Ovary (tissue), 9 donors: ENCODE measurements around the gene SWAP70. TPM values are rescaled to one million over a fixed set of nuclear protein-coding genes. Genes with fewer than 3 reads are reported as not detected.

Experiments used
- DNase-seq, 5 donors: peaks; one replicate each; pipeline ENCODE4 v3.0.0-alpha.2; 2019 to 2020
- H3K27ac ChIP-seq, 2 donors: fragments of 200-600 bp; one replicate each; pipeline versions ENCODE4 v1.5.1 to v1.8.0; 2019 to 2022
- H3K27me3 ChIP-seq: fragments of 200-600 bp; one replicate; pipeline ENCODE4 v1.8.0; 2022
- H3K36me3 ChIP-seq: fragments of 200-600 bp; sonication (generic); one replicate; pipeline ENCODE4 v1.5.1; 2019
- H3K4me1 ChIP-seq: one replicate; pipeline ENCODE4 v1.8.1; 2013; ENCODE audit warnings: mild to moderate bottlenecking, moderate library complexity; ENCODE audit not compliant: insufficient read depth
- H3K4me3 ChIP-seq: fragments of 200-600 bp; sonication (generic); one replicate; pipeline ENCODE4 v1.5.1; 2017
- H3K9me3 ChIP-seq, 2 donors: fragments of 200-600 bp in 1 of 2; sonication (generic) in 1 of 2; one replicate each; pipeline versions ENCODE4 v1.5.1 to v1.8.1; 2013 to 2019; ENCODE audit warnings: mild to moderate bottlenecking in 1 of 2, moderate library complexity in 1 of 2
- CTCF ChIP-seq, 3 donors: fragments of 450-650 bp in 2 of 3; fragments of 200-600 bp in 1 of 3; IDR thresholded peaks; one replicate each; pipeline versions ENCODE4 v1.5.1 to v1.8.0; 2016 to 2022; ENCODE audit warnings: antibody characterized with exemption in 3 of 3, mild to moderate bottlenecking in 1 of 3
- EP300 ChIP-seq: sonication (generic); formaldehyde crosslinking; IDR thresholded peaks from one replicate; pipeline ENCODE4 v1.6.1; 2017; ENCODE audit warnings: antibody characterized with exemption
- POLR2A ChIP-seq: fragments of 450-650 bp; IDR thresholded peaks from one replicate; pipeline ENCODE4 v1.6.1; 2017; ENCODE audit warnings: antibody characterized with exemption, mild to moderate bottlenecking, moderate library complexity
- WGBS, 3 donors: extraction: QIAGEN DNeasy Blood & Tissue Kit in 1 of 3; methylation state at CpG; one replicate each; pipeline versions ENCODE4 v1.1.5 to v1.1.7; 2013 to 2017; 5-methylcytosine and 5-hydroxymethylcytosine counted together
- intact Hi-C, 4 donors: fragments of 100-400 bp; cut with DNase I; formaldehyde crosslinking; loops; one replicate each; pipeline versions ENCODE4 v1.11.0 to v1.15.1; 2022 to 2023
- polyA plus RNA-seq, 2 donors: library from polyadenylated mRNA; stranded (reverse); fragments of 200-250 nt in 1 of 2; fragments of 350-450 nt in 1 of 2; fragmentation: Illumina TruSeq in 1 of 2; extraction: RNeasy Lipid Tissue Mini Kit (QIAGEN cat#74804) in 1 of 2; gene quantifications; one replicate each; pipeline ENCODE4 v1.2.3, GENCODE V29; 2013 to 2014
- total RNA-seq, 7 donors: library from RNA; depleted of rRNA in 2 of 7; stranded (reverse); fragments of >200 nt in 2 of 7; fragmentation: NEBNext Ultra II Directional in 3 of 7; extraction: Animal tissue kit (Norgen Biotek cat#: 25700) in 3 of 7; gene quantifications; one replicate each; pipeline versions ENCODE4 v1.1.0 to v1.2.4, GENCODE V29; 2016 to 2023
- donor health status: DM: no; HTN: no; CAD: no; lungs with moderate emphysema.
- donor health status: DM: no; HTN: no; CAD: no.
- donor health status: Bipolar disorder and iron deficiency.
- donor health status: DM: yes; HTN: yes; CAD: no.
- donor health status: DM: no; HTN: no; CAD: no.
- donor health status: DM: yes; HTN: yes; CAD: no.

Gene SWAP70
- total and polyA plus RNA-seq, 9 donors = 14.1 to 23.7 (median 19.8) TPM

GRCh38 chr11:9753021-9753420 is 89.1 kb downstream of the SWAP70 start:
- H3K27ac ChIP-seq = no peak overlapping the region
- H3K36me3 ChIP-seq = no peaks in the 10 kb centered on the region
- H3K4me3 ChIP-seq = no peak overlapping the region
- H3K4me1 ChIP-seq = peaks cover 4% of the 10 kb centered on the region
- no peak for TF ChIP-seq CTCF (IDR thresholded peaks at IDR 0.05)
- no peak for TF ChIP-seq EP300
- no peak for TF ChIP-seq POLR2A
- H3K9me3 ChIP-seq = no peaks in the 10 kb centered on the region
- intact Hi-C loops = loop anchor here in 3 of 4 donors (10.0 kb wide), 3 partner anchors 138 to 982 kb away; no protein-coding TSS in a partner anchor
- no peaks in the 10 kb centered on the region for H3K27me3 ChIP-seq
- DNase-seq = no peak
- WGBS, 3 donors = 67 to 72% (median 71%) methylated on average over 3 of the region's 3 CpGs

DNA sequence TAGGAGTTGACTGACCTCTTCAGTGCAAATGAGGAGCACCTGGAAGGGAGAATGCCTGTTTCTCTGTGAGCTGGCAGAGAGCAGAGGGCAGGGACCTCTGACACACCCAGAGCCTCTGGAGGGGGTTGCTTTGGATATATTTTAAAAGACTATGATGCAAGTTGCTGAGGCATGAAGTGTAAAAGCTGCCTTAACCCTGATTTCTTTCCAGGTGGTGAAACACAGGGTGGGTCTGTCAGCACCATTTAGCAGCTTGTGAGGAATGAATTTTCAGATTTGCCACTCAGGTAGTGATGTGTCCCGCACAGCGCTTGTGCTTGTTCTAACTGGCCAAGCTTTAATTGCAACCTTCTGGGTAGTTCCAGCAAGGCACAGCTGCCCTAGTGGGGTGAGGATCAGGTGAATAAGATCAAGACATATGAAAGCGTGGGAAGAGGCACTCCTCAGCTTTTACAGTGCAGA is 90.2 kb downstream of the SWAP70 start:
- 80 to 88% (median 85%) methylated on average over 3 of the region's 3 CpGs for WGBS, 3 donors
- intact Hi-C loops = loop anchor here in 3 of 4 donors (10.0 kb wide), 3 partner anchors 139 to 981 kb away; no protein-coding TSS in a partner anchor
- no peak for DNase-seq

DNA sequence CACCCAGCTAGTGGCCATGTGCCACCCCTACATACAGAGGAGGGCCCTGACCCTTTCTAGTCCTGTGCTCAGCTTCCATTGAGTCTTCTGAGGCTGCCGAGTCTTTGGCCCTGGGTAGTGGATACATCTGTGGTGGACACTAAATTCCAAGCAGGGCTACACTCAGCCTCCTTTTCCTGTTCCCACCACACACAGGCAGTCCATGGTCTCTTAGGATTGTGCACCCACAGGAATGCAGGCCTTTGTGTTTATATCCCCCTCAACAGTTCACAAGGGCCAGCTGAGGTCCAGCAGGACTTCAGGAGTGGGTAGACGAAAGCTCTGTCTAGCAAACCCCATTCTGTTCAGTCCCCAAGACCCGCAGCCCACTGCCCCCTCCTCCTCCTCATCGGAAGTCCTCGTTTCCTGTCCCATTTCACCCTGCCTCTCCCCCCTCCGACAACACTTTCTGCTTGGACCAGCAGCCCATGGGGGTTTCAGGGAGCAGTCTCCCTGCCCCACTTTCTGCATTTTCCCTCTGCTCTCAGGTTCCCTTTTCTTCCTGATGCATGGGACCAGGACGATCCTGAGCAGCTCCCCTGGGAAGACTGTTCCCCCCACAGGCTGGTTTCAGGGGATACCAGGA is 91.8 kb downstream of the SWAP70 start:
- no peaks in the 10 kb centered on the region for H3K27me3 ChIP-seq
- no peak for DNase-seq
- no peak overlapping the region for H3K4me3 ChIP-seq
- H3K4me1 ChIP-seq = peaks cover 16% of the 10 kb centered on the region
- intact Hi-C loops = loop anchor here (5.0 to 10.0 kb wide), 7 partner anchors 141 to 979 kb away; partner anchors contain the start of gene ADM (in 3 of the 4)
- 52 to 63% (median 62%) methylated on average over 7 of the region's 7 CpGs for WGBS, 3 donors
- no peak overlapping the region for H3K27ac ChIP-seq
- H3K36me3 ChIP-seq = no peaks in the 10 kb centered on the region
- TF ChIP-seq EP300 = no peak
- TF ChIP-seq POLR2A = no peak
- TF ChIP-seq CTCF (IDR thresholded peaks at IDR 0.05) = no peak
- H3K9me3 ChIP-seq = no peaks in the 10 kb centered on the region

More for the DNA sequence above, 90.2 kb downstream of the SWAP70 start:
- Histone ChIP-seq H3K4me3 (no peak overlapping the region), H3K27ac (no peak overlapping the region), H3K4me1 (peaks cover 4% of the 10 kb centered on the region), H3K27me3 (no peaks in the 10 kb centered on the region), H3K9me3 (no peaks in the 10 kb centered on the region), H3K36me3 (no peaks in the 10 kb centered on the region)
- no peak for TF ChIP-seq CTCF (IDR thresholded peaks at IDR 0.05)
- TF ChIP-seq EP300 = no peak
- no peak for TF ChIP-seq POLR2A

GRCh38 chr11:9756461-9756860 is 92.6 kb downstream of the SWAP70 start:
- Histone ChIP-seq H3K4me3 (no peak overlapping the region), H3K4me1 (peaks cover 16% of the 10 kb centered on the region), H3K27me3 (no peaks in the 10 kb centered on the region), H3K36me3 (no peaks in the 10 kb centered on the region), H3K27ac (no peak overlapping the region), H3K9me3 (no peaks in the 10 kb centered on the region)
- no peak for DNase-seq
- TF ChIP-seq CTCF (IDR thresholded peaks at IDR 0.05) (no peak), EP300 (no peak), POLR2A (no peak)
- 95 to 97% (median 96%) methylated on average over 5 of the region's 5 CpGs for WGBS, 3 donors
- intact Hi-C loops = loop anchor here (5.0 to 10.0 kb wide), 7 partner anchors 142 to 978 kb away; partner anchors contain the start of gene ADM (in 3 of the 4)
